NCI-H510A treated with DMSO at 0.1 percent for 48 hours (cell line): Measurements from ENCODE around the gene HDHD5.
"Not testable (repeated sequence)": the region's sequence is repeated elsewhere in the genome, so short reads cannot be mapped to it uniquely, and the experiment has no call there.

ENCODE experiments used
- DNase-seq: peaks from one replicate; lab custom pipeline; 2025; lab: John Stamatoyannopoulos, UW

HDHD5 gene

DNA sequence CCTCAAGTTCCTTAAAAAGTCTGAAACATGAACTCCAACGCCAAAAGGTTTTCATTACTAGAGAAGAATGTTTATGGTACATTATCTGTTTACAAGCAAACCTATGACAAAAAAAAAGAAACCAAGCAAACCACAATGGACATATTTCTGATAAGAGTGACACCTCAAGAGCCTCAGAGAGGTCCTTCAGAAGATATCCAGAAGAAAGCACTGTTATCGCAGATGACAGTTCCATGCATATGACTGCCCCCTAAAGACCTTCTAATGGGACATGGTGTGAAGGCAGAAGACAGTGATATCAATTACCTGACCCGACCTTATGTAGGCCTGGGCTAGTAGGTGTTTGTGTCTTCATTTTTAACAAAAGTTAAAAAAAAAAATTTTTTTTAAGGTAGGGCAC is 3.1 kb downstream of the HDHD5 start:
- DNase-seq = no peak

DNA sequence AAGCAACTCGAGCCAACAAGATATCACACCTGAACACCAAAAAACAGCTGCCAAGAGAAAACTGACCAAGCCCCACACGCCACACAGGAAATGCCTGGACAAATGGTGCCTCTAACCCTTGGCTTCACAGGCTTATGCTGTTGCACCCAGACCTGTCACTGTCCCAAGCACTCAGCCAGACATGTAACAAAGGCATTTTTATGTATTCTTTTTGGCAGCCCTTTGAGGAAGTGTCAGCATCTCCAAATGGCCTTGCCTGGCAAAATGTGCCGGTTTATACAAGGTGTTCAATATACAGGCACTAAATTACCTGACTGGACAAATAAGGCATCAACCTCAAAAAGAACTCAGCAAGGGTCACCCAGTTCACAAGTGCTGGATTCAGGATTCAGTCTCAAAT is 6.1 kb downstream of the HDHD5 start:
- DNase-seq = no peak

DNA sequence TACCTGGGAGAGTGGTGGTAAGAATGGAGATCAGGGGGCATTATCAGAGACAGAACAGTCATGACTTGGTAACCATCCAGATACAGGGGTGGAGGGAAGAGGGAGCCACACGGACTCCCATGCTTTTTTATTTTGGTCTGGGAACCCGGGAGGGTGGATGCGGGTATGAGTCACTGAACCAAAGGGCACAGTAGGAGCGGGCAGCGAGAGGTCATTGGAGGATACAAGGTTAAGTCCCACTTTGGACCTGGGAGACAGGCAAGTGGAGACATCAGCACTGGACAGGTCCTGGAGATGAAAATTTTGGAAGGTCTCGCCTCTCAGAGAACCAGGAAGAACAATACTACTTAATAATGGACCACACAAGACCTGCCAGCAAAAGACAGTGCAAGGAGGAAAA is 6.7 kb downstream of the HDHD5 start:
- DNase-seq = no peak

DNA sequence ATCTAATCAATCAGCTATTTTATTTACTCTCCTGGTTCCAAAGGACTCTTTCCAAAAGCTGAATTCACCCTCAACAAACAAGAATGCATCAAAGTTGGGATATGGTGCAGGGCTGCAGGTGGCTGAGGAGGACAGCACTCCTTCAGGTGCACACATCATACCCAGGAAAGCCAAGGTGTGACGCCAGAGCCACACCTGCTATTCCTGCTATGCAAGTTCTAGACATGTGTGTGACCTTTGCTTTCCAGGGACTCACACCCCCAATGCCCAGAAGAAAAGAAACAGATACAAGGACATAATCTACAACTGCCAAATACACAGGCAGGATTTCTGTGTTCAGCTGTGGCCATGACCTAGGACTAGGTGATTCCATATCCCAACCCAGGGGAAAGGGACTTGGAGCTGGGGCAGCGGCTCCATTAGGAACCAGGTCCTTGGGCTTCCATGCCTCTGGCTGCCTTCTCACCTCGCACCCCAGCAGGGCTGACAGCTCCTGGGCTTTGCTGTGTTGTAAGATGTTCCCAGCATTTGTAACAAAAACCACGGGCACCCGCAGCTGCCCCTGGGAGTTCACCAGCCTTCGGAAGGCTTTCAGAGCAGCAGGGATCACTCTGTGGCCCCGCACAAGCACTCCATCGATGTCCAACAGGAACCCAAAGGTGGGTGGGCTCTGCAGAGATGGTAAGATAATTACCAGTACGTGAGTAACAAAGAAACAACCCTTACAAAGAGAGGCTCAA is 9.8 kb downstream of the HDHD5 start:
- DNase-seq = no peak

- DNase-seq = not testable (repeated sequence)
Observed at GRCh38 chr22:17147458-17147857, 11.6 kb downstream of the HDHD5 start.

- no peak for DNase-seq
Observed at GRCh38 chr22:17145021-17145680, 13.9 kb downstream of the HDHD5 start.

- DNase-seq = no peak
Observed at GRCh38 chr22:17143826-17144225, 15.3 kb downstream of the HDHD5 start.

DNA sequence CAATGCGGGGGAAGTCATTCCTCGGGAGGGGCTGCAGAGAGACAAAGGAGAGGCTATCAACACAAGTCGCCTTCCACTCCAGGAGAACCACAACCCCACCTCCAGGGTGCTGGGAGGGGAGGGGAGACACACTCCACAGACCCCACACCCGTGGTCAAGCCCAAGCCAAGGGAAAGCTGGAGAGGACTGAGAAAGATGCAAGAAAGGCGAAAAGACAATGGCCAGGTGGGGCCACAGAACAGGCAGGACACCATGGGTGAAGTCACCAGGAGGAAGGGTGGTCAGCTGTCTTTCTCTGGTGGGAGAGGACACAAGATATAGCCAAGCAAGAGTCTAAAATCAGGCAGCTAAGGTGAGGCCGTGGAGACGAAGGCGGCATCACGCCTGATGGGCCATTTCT is 16.0 kb downstream of the HDHD5 start:
- DNase-seq = no peak

- no peak for DNase-seq
Observed at GRCh38 chr22:17140826-17141766, 18.0 kb downstream of the HDHD5 start.

DNA sequence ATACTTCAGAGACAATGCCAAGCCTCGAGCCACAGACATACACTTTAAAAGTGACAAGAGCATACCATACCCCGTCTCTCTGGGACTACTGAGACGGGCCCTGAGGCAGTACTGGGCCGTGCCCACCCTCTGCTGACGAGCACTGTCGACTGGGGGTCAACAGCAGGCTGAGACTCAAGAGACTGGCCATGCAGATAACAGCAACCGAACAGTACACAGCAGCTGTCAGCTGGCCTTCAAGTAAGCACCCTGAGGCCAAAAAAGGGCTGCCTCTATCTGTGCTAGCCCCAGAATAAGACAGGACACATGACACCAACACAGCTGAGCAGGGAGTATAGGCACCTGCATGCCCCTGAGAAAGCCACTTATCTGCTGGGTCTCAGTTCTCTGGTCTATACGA is 19.1 kb downstream of the HDHD5 start:
- no peak for DNase-seq

- no peak for DNase-seq
Observed at GRCh38 chr22:17138513-17138912, 20.6 kb downstream of the HDHD5 start.

- DNase-seq = no peak
Observed at GRCh38 chr22:17137861-17138425, 21.1 kb downstream of the HDHD5 start.

DNA sequence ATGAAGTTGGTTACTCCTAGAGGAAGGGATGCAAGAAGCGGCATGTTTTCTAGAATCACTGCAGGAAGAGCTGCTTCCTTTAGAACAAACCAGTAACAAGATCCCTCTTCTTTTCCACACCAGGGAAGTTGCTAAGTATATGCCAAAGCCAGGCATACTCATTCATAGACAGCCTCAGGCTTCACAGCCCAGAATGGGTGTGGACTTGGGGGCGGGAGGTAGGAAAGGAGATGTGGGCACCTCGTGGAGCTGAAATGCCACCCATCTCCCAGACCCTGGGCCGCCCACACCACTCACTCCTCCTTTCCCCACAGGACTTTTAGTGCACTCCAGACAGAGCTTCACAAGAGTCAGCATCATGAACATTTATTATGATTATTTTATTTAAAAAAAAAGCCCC is 21.9 kb downstream of the HDHD5 start:
- no peak for DNase-seq

DNA sequence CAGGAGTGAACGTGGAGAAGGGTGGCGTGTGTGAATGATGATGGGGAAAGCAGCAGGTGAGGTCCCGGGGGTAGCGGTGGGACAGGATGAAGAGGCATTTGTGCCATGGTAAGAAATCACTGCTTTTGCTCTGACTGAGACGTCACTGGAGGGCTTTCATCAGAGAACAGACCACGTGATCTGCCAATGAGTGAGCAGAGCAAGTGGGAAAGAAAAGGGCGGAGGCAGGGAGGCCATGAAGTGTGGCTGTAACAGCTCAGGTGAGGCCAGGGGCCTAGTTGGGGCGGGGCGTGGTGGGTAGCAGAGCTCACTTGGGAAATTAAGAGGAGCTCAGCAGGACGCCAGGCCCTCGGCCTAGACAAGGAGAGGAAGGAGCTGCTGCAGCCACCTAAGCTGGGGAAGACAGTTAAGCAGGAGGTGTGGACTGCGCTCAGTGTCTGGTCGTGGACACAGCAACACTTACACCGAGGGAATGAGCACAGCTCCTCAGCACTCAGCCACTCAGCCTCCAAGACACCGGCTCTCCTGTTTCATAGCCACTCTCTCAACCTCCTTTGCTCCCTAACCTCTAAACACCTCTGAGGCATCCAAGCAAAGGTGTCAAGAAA is 23.8 kb downstream of the HDHD5 start:
- no peak for DNase-seq

- DNase-seq = no peak
Observed at GRCh38 chr22:17133137-17133536, 25.9 kb downstream of the HDHD5 start.

DNA sequence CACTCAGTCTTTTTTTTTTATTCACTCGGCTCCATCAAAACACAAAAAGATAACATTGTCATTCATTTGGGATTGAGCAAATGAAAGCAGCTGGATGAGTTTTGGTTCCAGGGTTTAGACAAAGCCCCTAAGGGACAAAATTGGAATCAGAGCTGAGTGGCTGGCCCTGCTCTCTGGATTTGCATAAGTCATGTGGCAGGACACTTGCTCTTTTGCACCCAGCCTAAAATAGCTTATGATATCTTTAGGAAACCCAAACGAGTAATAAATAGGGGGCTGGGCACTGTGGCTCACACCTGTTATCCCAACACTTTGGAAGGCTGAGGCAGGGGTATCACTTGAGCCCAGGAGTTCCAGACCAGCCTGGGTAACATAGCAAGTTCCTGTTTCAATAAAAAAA is 27.0 kb downstream of the HDHD5 start:
- DNase-seq = no peak

DNA sequence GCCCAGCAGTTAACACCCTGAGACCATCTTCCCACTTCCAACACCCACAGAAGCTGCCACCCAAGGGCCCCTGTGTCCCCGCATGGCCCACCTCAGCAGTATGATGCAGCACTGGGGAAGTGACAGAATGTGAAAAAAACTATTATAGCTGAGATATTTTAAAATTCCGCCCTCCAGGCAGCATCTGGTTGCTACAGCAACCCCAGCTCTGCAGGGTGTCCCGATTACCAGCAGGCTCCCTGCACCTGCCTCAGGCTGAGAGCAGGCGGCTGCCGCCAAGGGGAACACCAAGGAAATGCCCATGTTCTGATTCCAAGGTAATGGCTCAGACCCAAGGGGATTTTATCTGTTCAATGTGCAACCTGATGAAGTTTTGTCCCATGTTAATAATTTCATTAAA is 27.4 kb downstream of the HDHD5 start:
- peak; percentile 11 for DNase-seq

- no peak for DNase-seq
Observed at GRCh38 chr22:17130199-17130598, 28.9 kb downstream of the HDHD5 start.

GRCh38 chr22:17121233-17122195 is 37.6 kb downstream of the HDHD5 start, which contains the start of gene TMEM121B:
Gene TMEM121B, minus strand, starts transcription at chr22:17121360. Its CDS starts 233 bp downstream, at chr22:17121127.
- peak; percentile 81 for DNase-seq

DNA sequence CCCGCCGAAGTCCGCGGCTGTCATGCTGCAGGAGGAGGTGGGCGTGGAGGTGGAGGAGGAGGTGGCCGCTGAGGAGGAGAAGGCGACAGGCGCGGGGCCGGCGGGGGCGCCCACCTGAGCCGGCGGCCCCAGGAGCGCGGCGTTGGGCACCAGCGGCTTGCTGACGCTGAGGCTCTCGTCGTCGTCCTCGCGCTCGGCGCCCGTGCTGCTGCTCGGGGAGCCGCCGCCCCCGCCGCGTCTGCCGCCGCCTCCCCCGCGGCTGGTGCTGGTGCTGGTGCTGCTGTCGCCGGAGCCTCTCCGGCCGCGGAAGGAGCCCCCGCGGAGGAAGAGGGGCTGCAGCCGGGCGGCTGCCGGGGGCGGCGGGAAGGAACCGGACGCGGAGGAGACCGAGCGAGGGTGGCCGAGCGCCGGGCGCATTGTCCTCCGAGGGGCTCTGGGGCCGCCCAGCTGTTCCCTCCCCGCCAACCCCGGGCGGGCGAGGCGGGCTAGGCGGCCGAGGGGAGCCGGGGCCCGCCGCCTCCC is 38.3 kb downstream of the HDHD5 start:
- no peak for DNase-seq
